Endothelial cell of umbilical vein (primary cell): ENCODE results near the gene KIZ.

Source experiments
- CTCF ChIP-seq, 2 donors: IDR thresholded peaks; 1 replicate in 1 of 2; 2 replicates in 1 of 2; pipeline ENCODE4 v1.5.1; 2011; ENCODE audit warnings: low read length in 2 of 2, mild to moderate bottlenecking in 2 of 2, moderate library complexity in 2 of 2, control low read depth in 1 of 2, inconsistent platforms in 1 of 2, low read depth in 1 of 2; ENCODE audit not compliant: insufficient read depth in 1 of 2; ENCODE audit errors: extremely low read depth in 1 of 2
- POLR2A ChIP-seq: IDR thresholded peaks from 2 replicates; pipeline ENCODE4 v1.6.1; 2012; ENCODE audit warnings: low read depth, mild to moderate bottlenecking, control low read depth, low read length
- POLR2AphosphoS5 ChIP-seq: IDR thresholded peaks from 2 replicates; pipeline ENCODE4 v1.6.1; 2012; ENCODE audit warnings: low read depth, mild to moderate bottlenecking, control low read depth, low read length, moderate library complexity; ENCODE audit not compliant: insufficient read depth
- TF ChIP-seq, protein P1 (sequence below): IDR thresholded peaks from 2 replicates; pipeline ENCODE4 v1.6.1; 2011; ENCODE audit not compliant: insufficient read depth, insufficient read length

GRCh38 chr20:21240394-21240793, 114.5 kb downstream of the KIZ start:
- TF ChIP-seq CTCF (IDR thresholded peaks at IDR 0.05; ENCODE audit: extremely low read depth in 1 of 2, insufficient read depth in 1 of 2, low read depth in 1 of 2, low read length in 2 of 2), result no peak
- no peak for TF ChIP-seq POLR2A
- TF ChIP-seq, protein P1, sequence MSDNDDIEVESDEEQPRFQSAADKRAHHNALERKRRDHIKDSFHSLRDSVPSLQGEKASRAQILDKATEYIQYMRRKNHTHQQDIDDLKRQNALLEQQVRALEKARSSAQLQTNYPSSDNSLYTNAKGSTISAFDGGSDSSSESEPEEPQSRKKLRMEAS, result no peak
- TF ChIP-seq POLR2AphosphoS5, result no peak
